Astrocyte (in vitro differentiated cells and primary cell): ENCODE measurements around the gene EXOC6B. TPM values are rescaled to one million over a fixed set of nuclear protein-coding genes. Genes with fewer than 3 reads are reported as not detected.

Experiments
- DNase-seq: peaks from one replicate; pipeline ENCODE4 v3.0.0-alpha.2; 2010; ENCODE audit warnings: low read depth
- FAIRE-seq: peaks from 2 replicates; lab custom pipeline; 2011; peaks lifted over from hg19 to GRCh38; lab: Jason Lieb, UNC
- H2AFZ ChIP-seq: 2 replicates; pipeline ENCODE4 v1.6.0; 2012; ENCODE audit warnings: low read depth, low read length, inconsistent platforms
- H3K27ac ChIP-seq: 2 replicates; pipeline ENCODE4 v1.5.1; 2011; ENCODE audit warnings: low read depth, low read length, inconsistent platforms
- H3K27me3 ChIP-seq: 2 replicates; pipeline ENCODE4 v1.6.0; 2011; ENCODE audit warnings: low read length, inconsistent platforms; ENCODE audit not compliant: insufficient read depth
- H3K36me3 ChIP-seq: 2 replicates; pipeline ENCODE4 v1.5.1; 2011; ENCODE audit warnings: low read length, inconsistent platforms; ENCODE audit not compliant: insufficient read depth
- H3K4me1 ChIP-seq: 2 replicates; pipeline ENCODE4 v1.5.1; 2011; ENCODE audit warnings: low read length, inconsistent platforms; ENCODE audit not compliant: insufficient read depth
- H3K4me2 ChIP-seq: 2 replicates; pipeline ENCODE4 v1.6.0; 2012; ENCODE audit warnings: low read length, inconsistent platforms
- H3K4me3 ChIP-seq: 2 replicates; pipeline ENCODE4 v1.5.1; 2011; ENCODE audit warnings: low read depth, mild to moderate bottlenecking, low read length, inconsistent platforms; ENCODE audit not compliant: insufficient read depth
- H3K79me2 ChIP-seq: 2 replicates; pipeline ENCODE4 v1.6.0; 2012; ENCODE audit warnings: mild to moderate bottlenecking, low read length, inconsistent platforms; ENCODE audit not compliant: insufficient read depth
- H3K9ac ChIP-seq: 2 replicates; pipeline ENCODE4 v1.6.0; 2012; ENCODE audit warnings: mild to moderate bottlenecking, low read length, inconsistent platforms
- H3K9me3 ChIP-seq: 2 replicates; pipeline ENCODE4 v1.5.1; 2012; ENCODE audit warnings: low read depth, mild to moderate bottlenecking, low read length, inconsistent platforms; ENCODE audit not compliant: insufficient read depth
- H4K20me1 ChIP-seq: 2 replicates; pipeline ENCODE4 v1.6.0; 2012; ENCODE audit warnings: low read length, inconsistent platforms; ENCODE audit not compliant: insufficient read depth
- H3K27ac Mint-ChIP-seq: one replicate; pipeline ENCODE4 v1.8.0; 2021; ENCODE audit warnings: mild to moderate bottlenecking, mixed read lengths; ENCODE audit not compliant: unreplicated experiment
- H3K27me3 Mint-ChIP-seq: one replicate; pipeline ENCODE4 v1.8.0; 2021; ENCODE audit warnings: low read depth, mixed read lengths; ENCODE audit not compliant: unreplicated experiment
- H3K36me3 Mint-ChIP-seq: one replicate; pipeline ENCODE4 v1.8.0; 2021; ENCODE audit warnings: low read depth, mixed read lengths; ENCODE audit not compliant: unreplicated experiment
- H3K4me1 Mint-ChIP-seq: one replicate; pipeline ENCODE4 v1.8.0; 2021; ENCODE audit warnings: low read depth, mixed read lengths; ENCODE audit not compliant: unreplicated experiment
- H3K4me3 Mint-ChIP-seq: one replicate; pipeline ENCODE4 v1.8.0; 2021; ENCODE audit warnings: mild to moderate bottlenecking, moderate library complexity, mixed read lengths; ENCODE audit not compliant: unreplicated experiment
- H3K9me3 Mint-ChIP-seq: one replicate; pipeline ENCODE4 v1.8.0; 2021; ENCODE audit warnings: mild to moderate bottlenecking, mixed read lengths; ENCODE audit not compliant: unreplicated experiment
- CTCF ChIP-seq: IDR thresholded peaks from 2 replicates; pipeline ENCODE4 v1.5.1; 2011; ENCODE audit warnings: low read depth, mild to moderate bottlenecking, inconsistent platforms, low read length, moderate library complexity; ENCODE audit not compliant: insufficient read depth
- EZH2 ChIP-seq: IDR thresholded peaks from 2 replicates; pipeline ENCODE4 v1.6.1; 2012; ENCODE audit warnings: mild to moderate bottlenecking, low read length, inconsistent platforms; ENCODE audit not compliant: insufficient read depth
- total RNA-seq: library from RNA; stranded (reverse); gene quantifications from 2 replicates; pipeline ENCODE4 v1.2.1, GENCODE V29; 2021

Gene EXOC6B
- total RNA-seq, 1 donor from 2014 or later, result 31.8 TPM

GRCh38 chr2:72604468-72604867 lies 221.4 kb downstream of the EXOC6B start:
- H3K27me3 ChIP-seq, result no peaks in the 10 kb centered on the region
- no peak overlapping the region for H3K27ac ChIP-seq
- FAIRE-seq, result no peak
- Mint-ChIP-seq H3K4me3 (no peak overlapping the region), H3K27ac (no peak overlapping the region), H3K4me1 (peaks cover 14% of the 10 kb centered on the region), H3K36me3 (no peaks in the 10 kb centered on the region), H3K27me3 (no peaks in the 10 kb centered on the region), H3K9me3 (peaks cover 2% of the 10 kb centered on the region)
- H3K36me3 ChIP-seq, result no peaks in the 10 kb centered on the region
- TF ChIP-seq CTCF (no peak), EZH2 (no peak)
- H3K4me2 ChIP-seq, result no peak overlapping the region
- no peak overlapping the region for H3K4me3 ChIP-seq
- H3K4me1 ChIP-seq, result peaks cover 5% of the 10 kb centered on the region
- no peaks in the 10 kb centered on the region for H4K20me1 ChIP-seq
- no peaks in the 10 kb centered on the region for H3K9me3 ChIP-seq
- H2AFZ ChIP-seq, result no peak overlapping the region
- no peaks in the 10 kb centered on the region for H3K79me2 ChIP-seq
- no peak for DNase-seq
- H3K9ac ChIP-seq, result no peak overlapping the region

GRCh38 chr2:72603481-72603880 lies 222.4 kb downstream of the EXOC6B start:
- no peaks in the 10 kb centered on the region for H3K36me3 ChIP-seq
- DNase-seq, result peak; percentile 51
- peaks cover 14% of the 10 kb centered on the region for H3K4me1 Mint-ChIP-seq

More at GRCh38 chr2:72603481-72603880, 222.4 kb downstream of the EXOC6B start:
- H3K9me3 ChIP-seq, result no peaks in the 10 kb centered on the region
- H3K27ac Mint-ChIP-seq, result peak overlapping the region; percentile 99
- no peaks in the 10 kb centered on the region for H3K27me3 ChIP-seq
- no peaks in the 10 kb centered on the region for H3K79me2 ChIP-seq
- no peak overlapping the region for H3K27ac ChIP-seq
- FAIRE-seq, result no peak
- no peak overlapping the region for H3K4me2 ChIP-seq
- no peaks in the 10 kb centered on the region for H4K20me1 ChIP-seq
- TF ChIP-seq CTCF (no peak), EZH2 (no peak)
- no peaks in the 10 kb centered on the region for H3K27me3 Mint-ChIP-seq
- H3K9me3 Mint-ChIP-seq, result no peaks in the 10 kb centered on the region
- no peak overlapping the region for H2AFZ ChIP-seq
- H3K9ac ChIP-seq, result no peak overlapping the region
- H3K36me3 Mint-ChIP-seq, result no peaks in the 10 kb centered on the region
- H3K4me1 ChIP-seq, result peaks cover 5% of the 10 kb centered on the region
- no peak overlapping the region for H3K4me3 ChIP-seq
- H3K4me3 Mint-ChIP-seq, result no peak overlapping the region
